Mesenchymal stem cell (in vitro differentiated cells and primary cell): Measurements from ENCODE around the gene IVD.

ENCODE experiments used
- DNase-seq: peaks from one replicate; pipeline ENCODE4 v3.0.0-alpha.2; 2013
- H2AFZ ChIP-seq: one replicate; pipeline ENCODE4 v1.6.1; 2013; ENCODE audit warnings: low read depth, mild to moderate bottlenecking, control low read depth, inconsistent platforms, low read length, moderate library complexity
- H2AK5ac ChIP-seq: 2 replicates; pipeline ENCODE4 v1.6.1; 2013; ENCODE audit warnings: low read length, moderate library complexity, mild to moderate bottlenecking, inconsistent platforms; ENCODE audit not compliant: severe bottlenecking
- H2BK120ac ChIP-seq: one replicate; pipeline ENCODE4 v1.6.1; 2013; ENCODE audit warnings: low read depth, mild to moderate bottlenecking, inconsistent platforms, low read length, moderate library complexity
- H2BK12ac ChIP-seq, 2 experiments: one replicate each; pipeline ENCODE4 v1.6.1; 2013; ENCODE audit warnings: inconsistent platforms in 2 of 2, low read length in 2 of 2, mild to moderate bottlenecking in 2 of 2, moderate library complexity in 2 of 2, control low read depth in 1 of 2
- H2BK15ac ChIP-seq: one replicate; pipeline ENCODE4 v1.6.1; 2013; ENCODE audit warnings: mild to moderate bottlenecking, low read depth, inconsistent platforms; ENCODE audit not compliant: poor library complexity, severe bottlenecking
- H2BK5ac ChIP-seq: 2 replicates; pipeline ENCODE4 v1.6.1; 2013; ENCODE audit warnings: low read depth, mild to moderate bottlenecking, low read length, control low read depth, inconsistent platforms; ENCODE audit not compliant: poor library complexity, severe bottlenecking
- H3K14ac ChIP-seq, 2 experiments: one replicate each; pipeline ENCODE4 v1.6.1; 2013; ENCODE audit warnings: inconsistent platforms in 2 of 2, low read length in 2 of 2, control low read depth in 1 of 2, mild to moderate bottlenecking in 1 of 2, moderate library complexity in 1 of 2
- H3K18ac ChIP-seq, 2 experiments: one replicate each; pipeline ENCODE4 v1.6.1; 2013; ENCODE audit warnings: inconsistent platforms in 2 of 2, low read length in 2 of 2, control low read depth in 1 of 2, low read depth in 1 of 2, mild to moderate bottlenecking in 1 of 2
- H3K23ac ChIP-seq, 2 experiments: one replicate each; pipeline ENCODE4 v1.6.1; 2013; ENCODE audit warnings: inconsistent platforms in 2 of 2, low read length in 2 of 2, mild to moderate bottlenecking in 2 of 2, moderate library complexity in 2 of 2, control low read depth in 1 of 2
- H3K27ac ChIP-seq: 2 replicates; pipeline ENCODE4 v1.5.1; 2013; ENCODE audit warnings: mild to moderate bottlenecking, moderate library complexity, low read length, control low read depth, inconsistent platforms; ENCODE audit not compliant: poor library complexity, severe bottlenecking
- H3K27me3 ChIP-seq, 2 experiments: 2 replicates each; pipeline versions ENCODE4 v1.6.1 to v1.7.0; 2013; ENCODE audit warnings: low read length in 2 of 2, mild to moderate bottlenecking in 2 of 2, moderate library complexity in 2 of 2, control low read depth in 1 of 2, inconsistent platforms in 1 of 2; ENCODE audit not compliant: control insufficient read depth in 1 of 2, insufficient read depth in 1 of 2
- H3K36me3 ChIP-seq, 2 experiments: 2 replicates each; pipeline versions ENCODE4 v1.6.1 to v1.7.0; 2013; ENCODE audit warnings: low read length in 2 of 2, control low read depth in 1 of 2, inconsistent platforms in 1 of 2, low read depth in 1 of 2, mild to moderate bottlenecking in 1 of 2; ENCODE audit not compliant: insufficient read depth in 2 of 2, control insufficient read depth in 1 of 2
- H3K4ac ChIP-seq, 2 experiments: one replicate each; pipeline ENCODE4 v1.6.1; 2013; ENCODE audit warnings: inconsistent platforms in 2 of 2, low read length in 2 of 2, mild to moderate bottlenecking in 2 of 2, moderate library complexity in 2 of 2, control low read depth in 1 of 2, low read depth in 1 of 2
- H3K4me1 ChIP-seq: 2 replicates; pipeline ENCODE4 v1.6.1; 2013; ENCODE audit warnings: low read depth, low read length, control low read depth; ENCODE audit not compliant: control insufficient read depth, insufficient read depth
- H3K4me2 ChIP-seq: 2 replicates; pipeline ENCODE4 v1.6.1; 2013; ENCODE audit warnings: low read length, mild to moderate bottlenecking, inconsistent platforms; ENCODE audit not compliant: poor library complexity, severe bottlenecking
- H3K4me3 ChIP-seq, 2 experiments: 2 replicates each; pipeline versions ENCODE4 v1.5.1 to v1.7.0; 2013; ENCODE audit warnings: low read length in 2 of 2, mild to moderate bottlenecking in 2 of 2, control low read depth in 1 of 2, low read depth in 1 of 2; ENCODE audit not compliant: insufficient read depth in 1 of 2
- H3K79me1 ChIP-seq: replicated peaks from 2 replicates; pipeline ENCODE4 v1.6.1; 2013; ENCODE audit warnings: mild to moderate bottlenecking, control low read depth, low read length, inconsistent platforms; ENCODE audit not compliant: poor library complexity, severe bottlenecking
- H3K9ac ChIP-seq: 2 replicates; pipeline ENCODE4 v1.7.0; 2013; ENCODE audit warnings: mild to moderate bottlenecking, low read length, moderate library complexity
- H3K9me3 ChIP-seq: 2 replicates; pipeline ENCODE4 v1.7.0; 2013; ENCODE audit warnings: mild to moderate bottlenecking, low read length; ENCODE audit not compliant: control insufficient read depth
- H4K8ac ChIP-seq: one replicate; pipeline ENCODE4 v1.6.1; 2013; ENCODE audit warnings: inconsistent platforms, mild to moderate bottlenecking, low read length, moderate library complexity
- H4K91ac ChIP-seq: one replicate; pipeline ENCODE4 v1.6.1; 2013; ENCODE audit warnings: mild to moderate bottlenecking, low read length, inconsistent platforms
- WGBS: methylation state at CpG from one replicate; pipeline ENCODE4 v1.1.7; 2013; ENCODE audit warnings: mixed read lengths; 5-methylcytosine and 5-hydroxymethylcytosine counted together

IVD gene

DNA sequence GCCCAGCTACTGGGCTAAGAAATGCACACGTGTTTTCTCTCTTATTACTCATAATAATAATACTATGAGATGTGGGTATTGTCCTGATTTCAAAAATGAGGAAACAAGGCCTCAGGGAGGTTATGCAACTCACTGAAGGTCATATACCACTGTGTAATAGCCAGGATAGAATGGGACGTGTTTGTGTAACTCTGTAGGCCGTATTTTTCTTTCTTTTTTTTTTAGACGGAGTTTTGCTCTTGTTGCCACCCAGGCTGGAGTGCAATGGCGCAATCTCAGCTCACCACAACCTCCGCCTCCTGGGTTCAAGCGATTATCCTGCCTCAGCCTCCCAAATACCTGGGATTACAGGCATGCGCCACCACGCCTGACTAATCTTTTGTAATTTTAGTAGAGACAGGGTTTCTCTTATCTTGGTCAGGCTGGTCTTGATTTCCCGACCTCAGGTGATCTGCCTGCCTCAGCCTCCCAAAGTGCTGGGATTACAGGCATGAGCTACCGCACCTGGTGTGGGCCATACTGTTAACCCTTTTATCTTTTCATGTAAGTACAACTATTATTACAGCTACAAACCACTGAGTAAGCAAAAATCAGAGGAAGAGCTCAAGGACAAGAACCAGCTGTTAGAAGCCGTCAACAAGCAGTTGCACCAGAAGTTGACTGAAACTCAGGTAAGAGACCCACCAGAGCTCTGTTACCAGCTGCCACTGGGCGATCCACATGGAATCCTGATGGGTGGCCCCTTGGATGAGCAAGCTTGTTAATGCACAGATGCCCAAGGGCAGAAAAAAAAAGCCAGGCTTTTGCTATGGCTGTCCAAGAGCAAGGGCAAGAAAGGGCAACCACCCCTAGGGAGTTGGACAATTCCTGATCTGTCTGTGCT, 16.4 kb upstream of the IVD start:
- H3K27me3 ChIP-seq, result no peaks in the 10 kb centered on the region
- no peak overlapping the region for H2AFZ ChIP-seq
- no peak overlapping the region for H3K27ac ChIP-seq
- no peak overlapping the region for H3K9ac ChIP-seq
- WGBS, result over 99% methylated on average over 11 of the region's 13 CpGs
- H4K91ac ChIP-seq, result no peak overlapping the region
- no peaks in the 10 kb centered on the region for H3K9me3 ChIP-seq
- H4K8ac ChIP-seq, result no peak overlapping the region
- no peak overlapping the region for H2BK15ac ChIP-seq
- H3K14ac ChIP-seq, result no peak overlapping the region
- DNase-seq, result no peak
- no peak overlapping the region for H2AK5ac ChIP-seq
- no peak overlapping the region for H3K4ac ChIP-seq
- H3K23ac ChIP-seq, result no peak overlapping the region
- peaks cover 19% of the 10 kb centered on the region for H3K79me1 ChIP-seq
- H3K4me3 ChIP-seq, result no peak overlapping the region
- no peak overlapping the region for H2BK5ac ChIP-seq
- H2BK12ac ChIP-seq, result no peak overlapping the region
- H3K4me2 ChIP-seq, result no peak overlapping the region
- H2BK120ac ChIP-seq, result no peak overlapping the region
- peaks cover 35 to 78% of the 10 kb centered on the region in 2 experiments for H3K36me3 ChIP-seq
- H3K18ac ChIP-seq, result no peak overlapping the region
- peaks cover 2% of the 10 kb centered on the region for H3K4me1 ChIP-seq

DNA sequence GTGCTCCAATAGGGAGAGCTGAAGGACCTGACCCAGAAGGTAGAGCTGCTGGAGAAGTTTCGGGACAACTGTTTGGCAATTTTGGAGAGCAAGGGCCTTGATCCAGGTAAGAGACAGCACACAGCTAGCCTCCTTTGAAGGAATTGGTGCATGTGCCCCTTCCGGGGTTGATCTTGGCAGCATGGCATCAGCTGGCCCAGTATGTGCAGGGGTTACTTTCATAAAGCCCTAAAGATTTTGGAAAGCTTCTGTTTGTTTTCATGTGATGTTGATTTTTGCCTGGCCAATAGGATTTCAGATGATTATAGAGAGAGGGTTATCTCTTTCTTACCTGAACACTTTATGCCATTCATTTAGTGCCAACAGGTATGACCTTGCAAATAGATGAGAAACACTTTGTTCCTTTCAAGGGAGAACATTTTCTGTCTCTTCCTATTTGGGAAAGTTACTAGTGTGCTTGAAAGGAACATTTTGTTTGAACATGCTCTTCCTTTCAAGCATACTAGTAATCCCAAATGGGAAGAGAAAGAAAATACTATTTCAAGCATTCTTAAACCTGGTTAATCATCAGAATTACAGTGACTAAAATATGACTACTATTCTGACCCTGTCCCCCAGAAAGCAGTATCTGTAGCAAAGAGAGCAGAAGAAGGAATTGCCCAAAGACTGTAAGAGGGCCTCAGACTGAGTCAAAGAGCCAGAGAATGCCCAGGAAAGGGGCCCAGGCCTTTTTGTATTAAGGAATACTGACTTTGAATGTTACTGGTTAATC, 15.6 kb upstream of the IVD start:
- 98% methylated on average over 2 of the region's 2 CpGs for WGBS

DNA sequence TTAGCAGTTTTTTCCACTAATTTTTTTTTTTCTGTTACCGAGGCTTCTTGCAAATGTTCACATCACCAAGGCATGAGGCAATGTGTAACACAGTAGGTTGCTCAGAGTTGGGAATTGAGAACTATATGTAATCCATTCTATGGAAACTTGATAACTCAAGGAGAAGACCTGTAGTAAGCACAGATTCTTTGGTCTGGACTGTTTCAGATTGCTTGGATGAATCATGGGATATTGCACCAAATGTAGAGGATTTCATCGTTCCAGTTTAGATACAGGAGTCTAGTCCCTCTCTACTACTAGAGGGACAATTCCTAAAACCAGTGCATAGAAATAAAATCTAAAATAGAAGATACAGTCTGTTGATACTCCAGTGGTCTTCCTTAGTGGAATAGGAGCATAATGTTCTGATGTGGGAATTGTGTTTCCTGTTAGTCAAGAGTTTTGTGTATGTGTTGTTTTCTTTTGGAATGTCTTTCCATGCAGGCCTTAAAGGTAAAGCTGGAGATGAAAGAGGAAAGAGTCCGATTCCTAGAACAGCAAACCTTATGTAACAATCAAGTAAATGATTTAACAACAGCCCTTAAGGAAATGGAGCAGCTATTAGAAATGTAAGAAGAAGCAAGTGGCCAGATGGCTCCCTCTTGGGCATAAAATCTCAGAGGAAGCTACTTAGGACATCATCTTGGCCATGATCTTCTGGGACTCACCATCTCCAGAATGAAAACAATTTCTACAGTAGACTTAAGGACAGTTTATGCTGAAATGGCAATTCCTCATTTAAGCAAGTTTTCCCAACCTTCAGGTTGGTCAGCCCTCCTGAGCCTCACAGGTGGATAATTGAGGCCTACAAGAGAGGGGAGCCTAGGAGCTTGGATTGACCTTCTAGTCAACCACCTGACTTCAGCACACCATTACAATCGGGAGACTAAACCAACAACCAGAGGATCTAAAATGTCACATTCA, 12.3 kb upstream of the IVD start:
- peaks cover 20 to 55% of the 10 kb centered on the region in 2 experiments for H3K36me3 ChIP-seq
- H2BK120ac ChIP-seq, result no peak overlapping the region
- no peaks in the 10 kb centered on the region for H3K4me1 ChIP-seq
- no peak overlapping the region for H3K9ac ChIP-seq
- H3K14ac ChIP-seq, result no peak overlapping the region
- no peak overlapping the region for H2BK5ac ChIP-seq
- DNase-seq, result peak; percentile 17
- no peak overlapping the region for H3K18ac ChIP-seq
- H3K9me3 ChIP-seq, result no peaks in the 10 kb centered on the region
- no peak overlapping the region for H3K4me3 ChIP-seq
- no peak overlapping the region for H4K91ac ChIP-seq
- no peak overlapping the region for H2AFZ ChIP-seq
- 100% methylated on average over 3 of the region's 4 CpGs for WGBS
- no peak overlapping the region for H3K27ac ChIP-seq
- peaks cover 2% of the 10 kb centered on the region for H3K79me1 ChIP-seq
- no peak overlapping the region for H3K23ac ChIP-seq
- no peak overlapping the region for H3K4me2 ChIP-seq
- H2BK15ac ChIP-seq, result no peak overlapping the region
- no peak overlapping the region for H2AK5ac ChIP-seq
- H4K8ac ChIP-seq, result no peak overlapping the region
- no peak overlapping the region for H2BK12ac ChIP-seq
- no peak overlapping the region for H3K4ac ChIP-seq
- no peaks in the 10 kb centered on the region for H3K27me3 ChIP-seq

More for the DNA sequence above, 15.6 kb upstream of the IVD start:
- no peak overlapping the region for H3K23ac ChIP-seq
- no peak overlapping the region for H2BK5ac ChIP-seq
- H3K4me3 ChIP-seq, result no peak overlapping the region
- no peak overlapping the region for H3K27ac ChIP-seq
- H3K14ac ChIP-seq, result no peak overlapping the region
- no peak overlapping the region for H3K18ac ChIP-seq
- H3K27me3 ChIP-seq, result no peaks in the 10 kb centered on the region
- DNase-seq, result no peak
- H2BK15ac ChIP-seq, result no peak overlapping the region
- no peaks in the 10 kb centered on the region for H3K9me3 ChIP-seq
- H3K36me3 ChIP-seq, result peaks cover 35 to 82% of the 10 kb centered on the region in 2 experiments
- no peak overlapping the region for H2BK120ac ChIP-seq
- H2AK5ac ChIP-seq, result no peak overlapping the region
- H4K8ac ChIP-seq, result no peak overlapping the region
- no peak overlapping the region for H3K4me2 ChIP-seq
- no peaks in the 10 kb centered on the region for H3K4me1 ChIP-seq
- H3K9ac ChIP-seq, result peak overlapping the region; percentile 55
- peaks cover 16% of the 10 kb centered on the region for H3K79me1 ChIP-seq
- H2AFZ ChIP-seq, result no peak overlapping the region
- no peak overlapping the region for H4K91ac ChIP-seq
- H3K4ac ChIP-seq, result no peak overlapping the region
- H2BK12ac ChIP-seq, result no peak overlapping the region
